Fibroblast of upper back skin (primary cell): Measurements from ENCODE around the gene HDGFL3.

Source experiments
- DNase-seq: peaks from one replicate; pipeline ENCODE4 v3.0.0-alpha.2; 2013

The HDGFL3 gene

GRCh38 chr15:83123529-83123928 is 84.1 kb downstream of the HDGFL3 start:
- DNase-seq: no peak

DNA sequence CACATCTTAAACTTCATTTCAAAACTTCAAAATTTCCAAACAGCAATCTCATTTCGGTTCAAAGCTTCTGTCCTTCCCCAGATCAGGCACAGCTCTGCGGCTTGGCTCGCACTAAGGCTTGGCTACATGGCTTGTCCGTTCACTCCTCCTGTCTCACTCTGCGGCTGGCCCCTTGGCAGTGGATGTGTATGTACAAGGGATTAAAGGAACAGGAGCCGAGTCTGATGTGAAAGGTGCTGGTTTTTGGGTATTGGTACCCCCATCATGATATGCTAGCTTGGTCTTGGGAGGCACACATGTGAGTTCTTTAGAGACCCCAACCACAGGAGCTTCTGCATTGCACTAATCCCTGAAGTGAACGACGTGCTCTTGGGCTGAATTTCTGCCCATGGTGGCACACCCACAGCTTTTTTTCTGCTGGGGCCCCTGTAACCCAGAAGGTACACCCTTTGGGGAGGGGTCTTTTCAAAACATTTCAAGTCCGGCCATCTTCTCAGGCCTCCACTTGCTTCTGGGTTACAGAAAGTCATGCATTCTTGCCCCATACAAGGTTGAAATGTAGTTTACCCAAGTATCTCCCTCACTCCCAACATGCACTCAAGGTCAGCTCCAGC is 87.5 kb downstream of the HDGFL3 start:
- DNase-seq: no peak

DNA sequence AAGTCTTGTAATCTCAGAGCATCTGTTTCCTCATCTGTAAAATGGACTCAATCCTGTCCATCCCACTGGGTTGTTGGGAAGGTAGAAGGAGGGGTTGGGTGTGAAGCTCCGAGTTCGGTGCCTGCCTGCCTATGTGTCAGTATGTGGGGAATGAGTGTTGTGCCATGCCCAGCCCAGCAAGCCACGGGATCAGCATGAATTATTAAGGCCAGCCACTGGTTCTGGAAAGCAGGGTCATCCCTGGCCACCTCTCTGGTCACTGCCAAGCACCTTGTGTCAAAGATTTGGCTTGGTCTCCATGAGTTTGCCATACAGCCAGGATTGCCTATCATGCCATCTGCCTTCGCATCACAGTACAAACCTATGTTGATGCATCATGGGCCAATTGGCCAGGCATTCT is 88.7 kb downstream of the HDGFL3 start:
- DNase-seq: no peak

DNA sequence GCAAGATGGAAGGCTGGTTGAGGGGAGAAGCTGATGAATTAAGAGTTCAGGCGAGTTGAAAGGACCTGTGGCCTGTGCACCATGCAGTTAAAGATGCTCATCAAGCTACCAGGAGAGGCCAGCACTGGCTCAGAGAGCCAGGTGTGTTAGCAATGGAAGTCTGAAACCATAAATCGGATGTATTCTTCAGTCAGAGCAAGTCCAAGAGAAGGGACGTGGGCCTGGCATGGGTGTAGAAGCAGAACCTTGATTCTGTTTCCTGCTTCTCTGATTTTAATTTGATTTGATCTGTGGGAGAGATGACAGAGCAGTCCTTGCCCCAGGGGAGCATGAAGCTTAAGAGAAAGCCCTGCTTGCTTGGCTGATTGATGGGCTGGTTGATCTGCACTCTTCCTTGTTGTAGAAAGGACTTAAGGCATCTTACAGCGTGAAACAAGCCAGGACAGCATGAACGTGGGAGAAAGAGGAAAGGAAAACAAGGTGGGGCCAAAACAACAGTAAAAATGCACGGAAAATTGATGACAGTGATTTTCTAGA is 89.3 kb downstream of the HDGFL3 start:
- DNase-seq: no peak

DNA sequence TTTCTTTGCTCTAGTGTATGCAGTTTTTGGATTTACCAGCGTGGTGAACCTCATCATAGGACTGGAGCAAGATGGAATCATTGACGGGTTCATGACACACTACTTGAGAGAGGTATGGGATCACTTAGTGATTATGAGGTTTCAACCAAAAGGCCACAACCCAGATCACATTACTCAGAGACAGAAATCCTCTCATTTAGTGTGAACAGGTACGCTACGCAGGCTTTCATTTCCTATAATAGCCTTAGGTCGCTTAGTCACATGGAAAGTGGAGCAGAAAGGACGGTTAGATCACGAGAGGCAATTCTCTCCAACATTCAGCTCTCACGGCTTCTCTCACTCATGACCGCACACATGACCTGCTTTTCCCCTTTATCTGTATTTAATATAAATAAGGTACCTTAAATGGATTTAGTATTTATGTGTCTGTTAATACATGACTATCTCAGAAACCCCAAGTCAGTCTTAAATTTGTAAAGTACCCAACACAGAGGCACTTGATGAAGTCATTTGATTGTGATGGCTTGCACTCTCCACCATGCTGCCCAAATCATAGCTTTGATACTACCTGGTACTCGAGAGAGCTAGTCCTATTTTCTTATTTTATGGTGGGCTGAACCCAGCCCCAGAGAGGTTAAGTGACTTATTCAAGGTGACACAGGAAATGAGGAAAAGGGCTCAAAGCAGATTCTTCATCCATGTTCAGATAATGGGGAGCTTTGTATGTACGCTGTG is 91.6 kb downstream of the HDGFL3 start:
- DNase-seq: no peak

DNA sequence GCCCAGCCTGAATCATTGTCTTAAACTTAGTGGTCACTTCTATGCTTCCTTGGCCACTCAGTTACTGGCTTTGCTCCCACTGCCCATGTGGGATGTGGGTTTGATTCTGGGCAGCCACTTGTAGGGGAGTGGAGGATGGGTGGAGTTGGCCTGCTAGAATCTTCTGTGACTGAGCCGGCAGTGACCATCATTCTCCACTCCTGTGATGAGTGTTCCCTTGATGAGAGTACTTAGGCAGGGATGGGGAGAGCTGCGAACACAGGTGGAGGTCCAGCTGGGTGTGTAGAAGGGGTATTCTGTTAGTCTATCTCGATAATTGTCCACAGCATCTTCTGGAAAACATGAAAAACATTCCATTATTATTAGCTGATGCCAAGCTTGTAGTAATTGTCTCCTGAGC is 92.2 kb downstream of the HDGFL3 start:
- no peak for DNase-seq

DNA sequence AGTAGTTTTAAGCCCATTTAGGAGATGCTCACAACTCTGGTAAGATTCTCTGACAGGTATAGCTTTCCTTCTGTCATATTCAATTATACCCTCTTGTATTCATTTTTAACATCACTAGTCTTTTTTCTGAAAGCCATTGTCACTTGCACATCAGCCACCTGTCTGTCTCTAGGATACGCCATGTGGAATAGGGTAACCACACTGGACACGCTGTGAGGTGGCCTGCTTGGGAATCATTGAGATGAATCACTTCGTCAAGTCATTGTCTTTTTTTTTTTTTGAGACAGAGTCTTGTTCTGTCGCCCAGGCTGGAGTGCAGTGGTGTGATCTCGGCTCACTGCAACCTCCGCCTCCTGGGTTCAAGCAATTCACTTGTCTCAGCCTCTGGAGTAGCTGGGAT is 92.8 kb downstream of the HDGFL3 start:
- DNase-seq: no peak

- no peak for DNase-seq
Observed at GRCh38 chr15:83113881-83114674, 93.5 kb downstream of the HDGFL3 start.

- no peak for DNase-seq
Observed at GRCh38 chr15:83112956-83113299, 94.7 kb downstream of the HDGFL3 start.

GRCh38 chr15:83112233-83112955 is 95.2 kb downstream of the HDGFL3 start:
- DNase-seq: peak; percentile 66

DNA sequence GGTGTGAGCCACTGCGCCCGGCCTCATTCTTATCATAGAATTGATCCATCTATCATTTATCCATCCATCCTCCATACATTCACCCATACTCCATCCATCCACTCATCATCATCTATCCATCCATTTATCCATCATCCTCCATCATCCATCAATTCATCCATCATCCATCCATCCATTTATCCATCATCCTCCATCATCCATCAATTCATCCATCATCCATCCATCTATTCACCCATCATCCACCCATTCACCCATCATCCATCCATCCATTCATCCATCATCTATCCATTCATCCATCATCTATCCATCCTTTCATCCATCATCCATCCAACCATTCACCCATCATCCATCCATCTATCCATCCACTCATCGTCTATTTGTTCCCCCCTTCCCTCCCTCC is 96.5 kb downstream of the HDGFL3 start:
- no peak for DNase-seq

DNA sequence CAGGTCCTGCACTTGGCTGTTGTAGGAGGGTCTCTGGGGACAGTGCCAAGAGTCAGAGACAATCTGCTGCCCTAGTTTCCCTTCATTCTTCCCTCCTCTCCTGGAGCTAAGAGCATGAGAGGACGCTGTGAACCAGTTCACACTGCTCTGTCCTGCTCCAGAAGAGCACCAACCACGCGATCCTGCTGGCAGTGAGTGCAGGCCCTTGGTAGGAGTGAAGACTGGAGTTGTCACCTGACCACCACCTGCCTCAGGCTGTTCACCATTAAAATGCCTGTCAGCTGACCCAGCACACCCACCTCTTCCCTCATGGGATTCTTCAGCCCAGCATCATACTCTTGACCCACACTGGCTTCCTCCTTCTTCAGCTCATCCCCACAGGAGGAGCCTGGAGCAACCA is 97.2 kb downstream of the HDGFL3 start:
- DNase-seq: no peak

GRCh38 chr15:83109532-83109931 is 98.1 kb downstream of the HDGFL3 start:
- DNase-seq: no peak

DNA sequence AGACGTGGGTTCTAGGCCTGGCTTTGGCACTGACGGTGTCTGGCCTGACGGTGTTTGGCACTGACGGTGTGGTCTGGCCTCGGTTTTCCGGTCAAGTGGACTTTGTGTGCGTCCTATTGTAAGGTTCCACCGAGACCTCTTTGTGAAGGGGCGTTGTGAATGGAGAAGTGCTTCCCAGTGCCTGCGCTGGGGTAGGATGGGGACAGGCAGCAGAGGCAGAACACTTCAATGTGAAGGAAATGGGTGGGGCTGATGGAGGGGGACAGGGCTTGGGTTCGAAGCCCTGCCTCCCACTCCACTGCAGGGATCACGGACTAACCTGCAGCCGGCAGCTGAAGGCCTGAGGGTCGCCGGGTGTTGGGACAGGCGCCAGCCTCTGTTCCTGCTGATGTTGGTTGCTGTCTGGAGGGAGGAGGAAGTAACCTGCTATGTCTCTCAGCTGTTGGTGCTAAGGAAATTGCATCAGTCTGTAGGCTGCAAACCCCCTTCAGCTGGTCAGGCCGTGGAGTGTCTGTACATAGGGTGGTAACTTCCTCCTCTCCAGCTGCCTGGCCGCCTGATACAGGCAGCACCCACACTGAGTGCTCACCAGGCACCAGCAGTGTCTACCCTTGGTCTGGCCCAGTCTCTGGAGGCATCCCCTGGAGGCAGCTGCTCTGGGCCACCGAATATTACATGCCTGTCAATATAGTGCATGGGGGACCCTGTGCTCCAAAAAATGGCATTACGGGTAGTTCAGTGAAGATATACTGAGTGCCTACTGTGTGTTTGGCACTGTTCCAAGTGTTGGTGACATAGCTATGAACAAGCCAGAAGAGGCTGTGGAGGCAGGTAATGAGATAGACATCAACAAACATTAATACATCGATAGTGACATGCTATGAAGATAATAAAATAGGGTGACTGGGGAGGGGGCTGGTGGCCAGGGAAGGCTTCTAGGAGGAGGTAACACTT is 99.1 kb downstream of the HDGFL3 start:
- DNase-seq: peak; percentile 50

DNA sequence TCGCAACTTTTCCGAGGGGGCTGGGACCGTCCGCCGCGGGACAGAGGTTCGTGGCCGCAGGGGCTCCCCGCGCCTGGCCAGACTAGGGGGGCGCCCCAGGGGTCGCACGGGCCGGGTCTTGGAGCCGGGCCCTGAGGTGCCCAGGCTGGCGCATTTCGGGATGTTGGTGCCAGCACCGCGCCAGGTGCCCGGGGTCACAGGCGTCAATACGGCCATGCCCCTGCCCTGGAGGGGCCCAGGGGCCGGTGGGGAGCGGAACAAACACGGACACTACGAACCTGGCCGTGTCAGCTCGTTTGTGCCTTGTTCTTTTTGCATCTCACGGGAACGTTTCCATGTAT is 99.8 kb downstream of the HDGFL3 start:
- DNase-seq: no peak

GRCh38 chr15:83106994-83107840 is 100.4 kb downstream of the HDGFL3 start, which contains the start of gene TM6SF1:
TSS of gene TM6SF1 (plus strand) at chr15:83107645. CDS start at chr15:83107681, 36 bp downstream.
- DNase-seq: no peak

GRCh38 chr15:83105440-83105839 is 102.2 kb downstream of the HDGFL3 start:
- DNase-seq: no peak

GRCh38 chr15:83104141-83104540 is 103.5 kb downstream of the HDGFL3 start:
- no peak for DNase-seq

GRCh38 chr15:83102346-83102745 is 105.3 kb downstream of the HDGFL3 start:
- no peak for DNase-seq

DNA sequence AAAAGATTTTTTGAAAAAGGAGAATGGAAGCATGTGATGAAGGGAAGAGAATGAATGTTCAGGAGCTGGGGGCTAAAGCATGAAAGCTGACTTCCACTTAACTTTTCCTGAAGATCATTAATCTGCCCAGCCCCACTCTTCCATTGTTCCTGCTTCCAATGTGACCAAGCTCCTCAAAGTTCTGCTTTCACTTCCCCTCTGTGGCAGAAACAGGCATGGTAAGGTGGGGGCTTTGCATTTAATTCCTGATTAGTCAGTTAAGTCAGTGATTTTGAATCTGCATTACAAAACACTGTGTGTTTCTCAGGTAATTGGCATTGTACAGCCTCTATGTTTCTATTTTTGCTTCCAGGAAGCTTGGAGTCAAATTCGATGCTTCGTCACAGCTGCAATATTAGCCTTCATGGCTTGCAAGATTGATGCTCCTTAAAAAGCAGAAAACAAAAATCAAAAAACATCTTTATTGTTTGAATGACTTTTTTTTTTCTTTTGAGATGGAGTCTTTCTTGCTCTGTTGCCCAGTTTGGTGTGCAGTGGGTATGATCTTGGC is 107.5 kb downstream of the HDGFL3 start:
- DNase-seq: no peak

- no peak for DNase-seq
Observed at GRCh38 chr15:83099290-83099689, 108.3 kb downstream of the HDGFL3 start.
